Tongue (tissue), 2 donors: ENCODE data around the gene PASD1. TPM values are rescaled to one million over a fixed set of nuclear protein-coding genes. Genes with fewer than 3 reads are reported as not detected.
A peak's percentile ranks its signal among the peaks of the same experiment; 100 is the strongest.

Experiments
- DNase-seq: peaks from one replicate; pipeline ENCODE4 v3.0.0-alpha.2; 2015
- total RNA-seq: library from RNA; depleted of rRNA; stranded (reverse); fragments of >200 nt; gene quantifications from one replicate; pipeline ENCODE4 v1.2.3, GENCODE V29; 2014

PASD1 gene
- total RNA-seq, 1 donor from 2014 or later: not detected

DNA sequence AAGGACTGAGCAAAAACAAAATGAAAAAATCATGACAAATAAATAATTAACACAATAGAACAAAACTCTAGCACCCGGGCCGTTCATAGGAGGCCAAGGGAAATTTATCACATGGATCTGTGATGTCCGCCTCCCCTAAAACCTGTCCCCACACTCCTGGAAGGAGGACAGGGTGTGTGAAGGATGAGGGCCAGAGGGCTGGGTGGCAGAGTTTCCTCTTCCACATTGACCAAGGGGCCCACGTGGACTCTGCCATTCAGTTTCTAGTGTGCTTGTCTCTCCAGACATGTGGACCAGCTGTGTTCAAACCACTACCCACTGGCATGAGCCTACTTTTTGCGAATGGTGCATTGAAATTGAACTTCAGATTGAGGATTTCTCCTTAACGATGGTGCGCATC lies 138.1 kb downstream of the PASD1 start:
- no peak for DNase-seq

DNA sequence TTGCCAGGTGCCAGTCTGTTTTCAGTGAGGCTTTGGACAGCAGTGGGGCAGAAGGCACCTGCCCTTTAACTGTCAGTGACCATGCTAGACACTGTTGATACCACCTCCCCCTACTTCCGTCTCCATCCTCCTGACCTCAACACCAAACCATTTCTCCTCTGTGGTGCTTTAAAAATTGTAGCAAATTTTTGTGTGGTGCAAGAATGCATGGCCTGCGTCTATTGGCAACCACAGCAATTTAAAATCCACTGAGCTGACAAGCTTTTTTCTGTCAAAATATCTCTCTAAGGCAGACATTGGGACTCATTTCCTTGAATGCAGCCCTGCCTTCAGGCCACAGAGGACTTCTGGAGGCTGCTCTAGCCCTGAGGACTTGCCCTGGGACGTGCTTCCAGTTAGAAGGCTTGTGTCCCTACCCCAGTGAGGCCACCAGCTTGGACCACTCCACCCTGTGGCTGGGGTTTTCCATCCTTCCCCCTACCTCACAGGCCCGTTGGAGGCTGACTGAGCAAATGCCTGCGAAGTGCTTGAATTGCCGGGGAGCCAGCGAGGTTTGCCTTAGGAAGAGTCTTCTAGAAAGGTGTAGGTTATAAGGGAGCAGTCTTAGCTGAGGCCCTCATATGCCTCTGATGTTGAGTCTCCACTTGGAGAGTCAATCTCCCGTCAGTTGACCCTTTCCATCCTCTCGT lies 138.7 kb downstream of the PASD1 start:
- DNase-seq: no peak

DNA sequence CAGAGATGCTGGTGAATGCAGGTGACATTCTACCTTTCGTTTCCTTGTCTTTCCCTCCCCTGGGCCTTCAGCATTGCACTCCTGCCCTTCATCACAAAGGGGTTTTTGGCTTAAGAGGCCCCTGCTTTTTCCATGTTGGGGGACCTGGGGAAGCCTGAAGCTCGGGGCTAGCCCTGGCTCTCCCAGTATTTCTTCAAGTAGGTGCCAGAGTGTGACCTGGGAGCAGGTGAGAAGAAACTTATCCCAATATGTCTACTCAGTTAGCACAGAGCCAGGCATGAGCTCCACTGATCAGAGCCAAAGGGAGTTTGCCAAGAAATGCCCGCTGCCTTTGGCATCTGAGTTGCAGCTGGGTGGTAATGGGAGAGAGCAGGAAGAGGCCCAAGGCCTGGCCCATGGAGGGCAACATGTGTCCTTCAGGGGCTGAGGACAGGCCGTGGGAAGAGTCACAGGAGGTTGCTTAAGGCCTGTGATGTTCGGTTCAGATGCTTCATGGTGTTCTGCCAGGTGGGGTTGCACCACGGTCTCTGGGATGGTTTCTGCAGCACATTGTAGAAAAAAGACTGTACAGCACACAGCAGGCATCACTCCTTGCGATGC lies 139.4 kb downstream of the PASD1 start:
- peak; percentile 35 for DNase-seq

DNA sequence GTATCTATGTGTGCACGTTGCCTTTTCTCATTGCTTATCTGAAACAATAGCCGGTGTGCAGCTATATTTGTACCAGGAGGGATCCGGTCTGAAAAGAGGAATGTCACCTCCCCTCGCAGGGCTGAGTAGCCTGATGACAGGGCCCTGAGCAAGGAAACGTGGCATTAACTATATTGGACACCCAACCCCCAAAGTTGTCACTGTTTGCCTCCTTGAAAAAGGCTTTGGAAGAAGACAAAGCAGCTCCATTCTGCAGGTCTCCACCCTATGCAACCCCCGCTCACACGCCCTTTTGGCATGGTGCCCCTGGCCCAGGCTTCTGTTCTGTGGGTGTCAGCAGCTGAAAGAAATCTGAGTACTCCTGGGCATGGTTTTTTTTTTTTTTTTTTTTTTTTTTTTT lies 140.0 kb downstream of the PASD1 start:
- DNase-seq: peak; percentile 92

DNA sequence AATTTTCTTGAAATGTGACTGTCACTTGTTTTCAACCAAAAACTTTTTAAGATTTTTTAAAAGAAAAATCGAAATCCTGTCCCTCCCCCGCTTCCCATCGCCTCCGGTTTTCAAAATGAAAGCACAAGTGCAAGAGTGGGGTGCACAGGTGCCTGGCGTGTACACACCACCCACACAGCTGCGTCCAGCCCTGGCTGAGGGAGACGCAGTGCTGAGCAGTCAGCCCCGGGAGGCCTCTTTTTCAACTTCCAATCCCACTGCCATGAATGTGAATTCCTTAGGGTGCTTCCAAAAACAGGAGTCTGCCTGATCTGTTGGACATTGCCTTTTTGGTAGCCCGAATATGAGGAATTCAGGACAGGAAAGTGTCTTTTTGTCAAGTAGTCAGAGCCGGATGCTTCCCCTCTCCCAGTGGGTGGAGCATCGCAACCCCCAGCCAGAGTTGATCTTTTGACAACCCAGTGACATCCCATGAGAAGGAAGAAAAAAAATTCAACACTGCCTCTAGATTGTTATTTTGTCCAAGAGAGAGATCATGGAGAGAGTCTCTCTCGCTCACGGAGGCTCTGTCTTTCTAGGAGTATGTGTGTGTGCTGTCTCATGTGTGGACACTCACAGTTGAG lies 140.7 kb downstream of the PASD1 start:
- peak; percentile 52 for DNase-seq

DNA sequence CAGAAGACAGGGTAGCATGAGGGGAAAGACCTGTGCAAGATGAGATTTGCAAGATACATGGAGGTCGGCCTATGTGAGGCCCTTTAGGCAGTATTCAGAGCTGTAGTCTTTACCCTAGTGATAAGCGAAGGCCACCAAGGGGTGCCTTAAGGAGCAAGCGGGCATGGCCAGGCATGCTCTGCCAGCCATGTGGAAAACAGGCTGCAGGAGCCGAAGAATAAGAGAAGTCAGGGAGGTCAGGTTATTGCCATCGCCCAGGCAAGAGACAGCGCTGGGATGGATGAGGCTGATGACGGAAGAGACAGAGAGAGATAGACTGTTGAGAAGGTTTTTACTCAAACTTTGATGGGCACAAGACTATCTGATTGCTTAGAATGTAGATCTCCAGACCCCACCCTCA lies 145.3 kb downstream of the PASD1 start:
- DNase-seq: no peak

DNA sequence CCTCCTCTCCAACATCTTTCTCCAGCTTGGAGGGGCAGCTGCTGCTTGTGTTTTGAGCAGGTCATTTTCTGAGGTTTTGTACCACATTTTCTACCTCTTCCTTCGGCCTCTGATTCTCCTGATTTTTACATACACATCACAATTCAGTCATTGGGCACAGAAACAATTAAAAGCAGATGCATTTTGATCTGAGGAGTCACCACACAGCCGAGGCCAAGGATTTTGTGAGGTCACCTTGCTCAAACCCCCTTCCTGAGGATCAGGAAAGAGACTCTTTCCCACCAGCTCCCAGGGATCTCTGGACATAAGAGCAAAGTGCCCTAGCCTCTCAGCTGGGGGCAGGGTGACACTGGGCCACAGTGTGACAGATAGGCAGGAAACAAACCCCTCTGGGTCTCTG lies 147.0 kb downstream of the PASD1 start:
- DNase-seq: no peak

DNA sequence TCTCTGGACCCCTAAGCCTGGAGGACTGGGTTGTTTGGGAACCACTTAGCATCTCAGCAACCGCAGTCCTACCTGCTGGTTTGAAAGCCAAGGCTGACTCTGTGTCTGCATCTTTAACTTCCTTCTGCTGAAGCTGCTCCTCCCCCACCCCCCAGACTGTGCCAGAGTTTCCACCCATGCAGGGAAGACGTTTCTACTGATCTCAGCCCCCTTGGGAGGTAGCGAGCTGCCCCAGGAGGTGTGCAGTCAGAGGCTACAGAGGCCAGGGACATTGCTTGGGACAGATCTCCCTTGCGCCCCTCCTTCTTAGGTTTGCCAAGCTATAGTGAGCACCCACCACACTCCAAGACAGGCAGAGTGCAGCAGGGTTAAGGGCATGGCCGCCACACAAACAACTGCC lies 147.7 kb downstream of the PASD1 start:
- no peak for DNase-seq

DNA sequence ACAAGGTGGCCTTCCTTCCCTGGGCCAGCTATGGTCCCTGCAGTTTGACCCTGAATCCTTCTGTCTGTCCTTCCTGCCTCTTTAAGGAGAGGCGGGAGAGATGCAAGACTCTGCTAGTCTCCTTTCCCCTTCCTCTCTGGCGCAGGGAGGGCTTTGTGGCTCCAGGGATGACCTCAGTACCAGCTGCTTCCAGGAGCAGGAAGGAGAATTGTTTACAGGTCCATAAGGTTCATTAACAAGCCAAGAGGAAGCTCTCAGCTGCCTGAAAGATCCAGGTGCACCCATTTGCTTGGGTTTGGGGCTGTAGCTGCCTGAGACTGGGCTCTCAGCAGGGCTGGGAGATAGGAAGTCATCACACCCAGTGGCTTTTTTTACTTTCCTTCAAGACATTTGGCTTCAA lies 148.3 kb downstream of the PASD1 start:
- DNase-seq: peak; percentile 65

DNA sequence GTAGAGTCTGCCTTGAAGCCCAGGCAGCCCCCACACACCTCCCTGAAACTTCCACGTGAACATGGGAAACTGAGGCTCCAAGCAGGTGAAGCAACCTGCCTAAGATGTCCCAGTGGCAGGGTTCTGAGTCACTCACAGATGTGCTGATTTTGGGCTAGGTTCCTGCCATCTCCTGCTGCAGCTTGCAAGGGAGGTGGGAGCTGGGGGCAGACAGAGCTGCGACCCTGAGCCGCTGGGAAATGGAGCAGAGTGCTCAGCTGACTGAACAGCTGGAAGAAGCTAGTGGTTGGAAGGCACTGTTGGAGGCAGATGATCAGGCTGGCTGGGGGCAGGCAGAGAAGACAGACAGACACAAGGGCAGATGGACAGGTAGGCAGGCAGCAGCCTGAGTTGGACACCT lies 148.8 kb downstream of the PASD1 start:
- DNase-seq: no peak

DNA sequence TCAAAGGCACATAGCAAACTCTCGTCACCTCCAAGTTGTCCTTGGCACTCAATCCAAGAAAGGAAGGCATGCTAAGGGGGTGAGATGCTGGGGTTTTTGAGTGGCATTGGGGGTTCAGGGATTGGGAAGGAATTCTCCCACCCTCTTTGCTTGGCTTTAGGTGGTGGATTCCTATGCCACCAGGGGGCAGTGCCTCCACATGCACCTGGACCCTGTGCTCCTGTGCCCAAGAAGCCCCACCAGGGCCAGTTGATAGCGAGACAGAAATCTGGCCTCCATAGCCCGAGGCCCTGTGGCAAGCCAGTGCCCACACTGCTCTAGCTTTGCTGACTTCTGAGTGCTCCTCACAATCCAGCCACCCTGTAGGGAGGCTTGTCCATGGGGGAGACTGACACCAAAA lies 150.4 kb downstream of the PASD1 start:
- DNase-seq: no peak

DNA sequence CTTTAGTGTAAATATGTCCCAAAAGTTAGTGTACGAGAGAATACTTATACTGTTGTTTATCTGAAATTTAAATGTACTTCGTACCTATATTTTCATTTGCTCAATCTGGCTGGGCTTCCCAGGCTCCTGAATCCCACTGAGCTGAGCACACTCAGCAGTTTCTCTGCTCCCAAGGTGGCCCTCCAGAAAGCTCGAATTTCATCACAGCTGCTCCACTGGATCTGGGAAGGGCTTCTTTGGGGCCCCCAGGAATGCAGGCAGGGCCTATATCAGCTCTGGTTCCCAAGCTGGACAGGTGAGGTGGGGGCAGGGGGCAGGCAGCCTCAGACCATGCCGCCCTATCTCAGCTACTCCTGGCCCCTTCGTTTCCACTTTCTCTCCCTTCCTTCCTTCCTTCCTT lies 150.9 kb downstream of the PASD1 start:
- peak; percentile 58 for DNase-seq

DNA sequence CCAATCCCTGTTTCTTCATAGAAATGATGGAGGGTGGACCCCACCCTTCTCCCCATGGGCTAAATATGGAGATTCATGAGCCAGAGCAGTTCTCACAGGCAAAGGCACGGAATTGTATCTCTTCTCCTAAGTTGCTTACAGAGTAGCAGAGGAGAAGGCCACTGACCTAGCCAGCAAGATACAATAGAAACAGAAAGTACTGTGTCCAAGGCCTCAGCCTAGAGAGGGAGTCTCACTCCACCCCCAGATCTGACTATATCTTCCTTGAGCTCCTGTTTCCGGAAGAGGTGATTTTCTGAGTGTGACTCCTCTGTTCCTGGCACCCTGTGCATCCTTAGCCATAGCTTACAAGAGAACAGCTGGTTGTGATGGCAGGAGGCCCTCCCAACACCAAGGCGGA lies 152.3 kb downstream of the PASD1 start, which contains the start of gene FATE1:
Gene FATE1, plus strand, starts transcription at position 284 of the 400 bp plus-strand sequence. Its CDS starts 85 bp downstream, at position 369.
- no peak for DNase-seq

DNA sequence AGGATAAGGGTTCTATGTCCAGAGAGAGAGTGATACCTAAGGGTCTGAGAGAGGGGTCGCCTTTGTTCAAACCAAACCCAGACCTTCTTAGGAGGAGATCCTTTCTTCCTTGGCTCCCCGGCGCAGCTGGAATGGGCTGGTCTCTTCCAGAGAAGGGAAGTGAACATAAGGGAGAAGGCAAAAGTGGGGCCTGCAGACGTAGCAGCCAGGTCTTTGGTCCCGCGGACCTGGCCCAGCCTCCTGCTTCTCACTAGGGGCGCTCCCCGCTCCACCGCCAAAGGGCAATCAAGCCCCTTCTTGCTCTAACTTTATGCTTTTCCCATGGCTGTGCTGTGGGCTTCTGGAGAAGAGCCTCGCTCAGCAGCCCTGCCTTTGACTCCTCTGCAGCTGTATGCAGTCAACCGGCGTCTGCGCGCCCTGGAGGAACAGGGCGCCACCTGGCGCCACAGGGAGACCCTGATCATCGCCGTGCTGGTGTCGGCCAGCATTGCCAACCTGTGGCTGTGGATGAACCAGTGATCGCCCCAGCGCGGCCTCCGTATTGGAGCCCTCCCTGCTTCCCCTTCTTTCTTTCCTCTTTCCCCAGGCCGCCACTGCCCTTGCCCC lies 158.9 kb downstream of the PASD1 start:
- DNase-seq: peak; percentile 73

DNA sequence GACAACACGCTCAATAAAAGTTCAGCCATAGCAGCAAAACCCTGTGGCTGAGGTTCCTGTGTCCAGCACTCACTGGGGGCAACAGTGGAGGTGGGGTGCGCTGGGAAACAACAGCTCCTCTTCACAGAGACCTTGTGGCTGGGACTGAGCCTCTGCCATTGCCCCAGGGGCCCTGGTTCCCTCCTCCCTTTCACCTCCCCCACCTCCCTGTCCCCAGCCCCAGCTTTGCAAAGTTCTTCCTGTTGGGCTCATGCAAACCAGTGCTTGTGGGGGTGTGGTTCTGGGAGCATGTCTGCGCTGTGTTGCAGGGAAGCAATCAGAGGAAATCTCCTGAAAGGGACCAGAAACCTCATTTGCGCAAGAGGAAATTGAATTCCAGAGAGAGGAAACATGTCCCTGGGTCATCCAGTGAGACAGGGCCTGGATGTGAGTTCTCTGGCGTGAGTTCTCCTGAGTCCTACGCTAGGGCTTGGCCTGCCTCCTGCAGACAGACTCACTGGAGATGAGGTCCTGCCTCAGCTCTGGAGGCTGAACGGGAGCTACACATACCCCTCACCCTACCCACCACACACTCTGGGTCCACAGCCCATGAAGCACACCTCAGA lies 159.8 kb downstream of the PASD1 start:
- DNase-seq: no peak

DNA sequence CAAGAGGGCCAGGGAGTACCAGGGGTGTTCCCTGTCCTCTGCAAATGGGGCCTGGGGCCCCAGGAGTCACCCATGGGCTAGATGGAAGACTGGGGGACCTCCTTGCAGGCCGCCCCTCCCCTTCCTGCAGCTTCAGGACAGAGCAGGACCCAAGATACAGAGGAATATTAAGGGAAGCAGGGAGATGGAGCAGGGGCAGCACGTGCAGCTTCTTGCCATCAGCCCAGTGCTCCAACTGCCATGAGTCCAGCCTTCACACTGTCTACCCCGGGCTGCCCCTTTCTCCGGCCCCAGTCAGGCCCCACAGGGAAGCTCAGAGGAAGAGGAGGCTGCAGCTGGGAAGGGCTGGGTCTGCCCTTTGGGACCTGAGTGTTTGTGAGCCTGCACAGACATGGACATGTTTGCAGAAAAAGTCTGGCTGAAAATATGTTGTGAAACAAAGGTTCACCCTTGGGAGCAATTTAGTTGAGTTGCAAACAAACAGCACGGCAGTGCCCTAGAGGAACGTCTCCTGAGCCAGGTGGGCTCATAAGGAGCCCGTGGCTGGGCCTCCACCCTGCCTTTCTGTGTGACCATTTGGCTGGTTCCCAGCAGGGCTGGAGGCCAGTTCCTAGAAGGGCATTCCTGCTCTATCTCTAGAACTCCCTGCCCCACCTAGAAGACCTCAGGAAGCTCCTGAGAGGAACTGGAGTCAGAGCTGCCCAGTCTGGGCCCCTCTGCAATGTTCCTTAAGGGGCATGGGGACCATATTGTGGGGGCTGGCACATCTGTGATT lies 161.3 kb downstream of the PASD1 start:
- no peak for DNase-seq

DNA sequence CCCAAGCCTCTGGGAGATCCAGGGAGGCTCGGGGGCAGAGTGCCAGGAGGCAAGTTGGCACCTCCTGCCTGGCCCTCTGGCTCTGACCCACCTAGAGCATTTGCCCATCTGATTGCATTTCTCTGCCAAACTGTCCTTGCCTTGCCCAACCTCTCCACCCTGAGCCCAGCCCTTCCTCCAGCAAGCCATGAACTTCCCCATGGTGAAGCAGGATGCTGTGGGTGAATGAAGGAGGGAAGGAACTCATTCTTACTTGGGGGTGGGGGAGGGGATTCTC lies 161.8 kb downstream of the PASD1 start:
- no peak for DNase-seq

Other genes starting within 250 kb of the PASD1 start
- 30.7 TPM for gene VMA21, start 166.5 kb upstream of the PASD1 start, total RNA-seq
- 13.2 TPM for gene PRRG3, start 131.8 kb downstream of the PASD1 start, total RNA-seq
- gene FATE1, start 152.4 kb downstream of the PASD1 start, total RNA-seq: 0.51 TPM
- gene CNGA2, start 171.1 kb downstream of the PASD1 start, total RNA-seq: not detected